RWPE1 (cell line): ENCODE measurements around the gene ASPG.

ENCODE experiments used
- CTCF ChIA-PET: fragments of 350-600 bp; sonication (Branson Sonifier 250); formaldehyde crosslinking; extraction: SDS; loops from one replicate; lab custom pipeline; 2021; lab: Yijun Ruan, JAX
- POLR2A ChIA-PET: fragments of 400-600 bp; formaldehyde crosslinking; extraction: SDS; loops from one replicate; lab custom pipeline; 2020; ENCODE audit warnings: antibody characterized with exemption; ENCODE audit not compliant: low non-redundant PET; lab: Yijun Ruan, JAX
- DNase-seq: peaks from one replicate; pipeline ENCODE4 v3.0.0; 2012; ENCODE audit warnings: low spot score
- H3K27ac ChIP-seq: fragments of 450-650 bp; 2 replicates; pipeline ENCODE4 v1.5.1; 2017
- TF ChIP-seq, protein P1 (sequence below): fragments of 450-650 bp; conservative IDR thresholded peaks from 2 replicates; pipeline ENCODE4 v1.5.1; 2017; ENCODE audit warnings: low read depth, mild to moderate bottlenecking

The ASPG gene

DNA sequence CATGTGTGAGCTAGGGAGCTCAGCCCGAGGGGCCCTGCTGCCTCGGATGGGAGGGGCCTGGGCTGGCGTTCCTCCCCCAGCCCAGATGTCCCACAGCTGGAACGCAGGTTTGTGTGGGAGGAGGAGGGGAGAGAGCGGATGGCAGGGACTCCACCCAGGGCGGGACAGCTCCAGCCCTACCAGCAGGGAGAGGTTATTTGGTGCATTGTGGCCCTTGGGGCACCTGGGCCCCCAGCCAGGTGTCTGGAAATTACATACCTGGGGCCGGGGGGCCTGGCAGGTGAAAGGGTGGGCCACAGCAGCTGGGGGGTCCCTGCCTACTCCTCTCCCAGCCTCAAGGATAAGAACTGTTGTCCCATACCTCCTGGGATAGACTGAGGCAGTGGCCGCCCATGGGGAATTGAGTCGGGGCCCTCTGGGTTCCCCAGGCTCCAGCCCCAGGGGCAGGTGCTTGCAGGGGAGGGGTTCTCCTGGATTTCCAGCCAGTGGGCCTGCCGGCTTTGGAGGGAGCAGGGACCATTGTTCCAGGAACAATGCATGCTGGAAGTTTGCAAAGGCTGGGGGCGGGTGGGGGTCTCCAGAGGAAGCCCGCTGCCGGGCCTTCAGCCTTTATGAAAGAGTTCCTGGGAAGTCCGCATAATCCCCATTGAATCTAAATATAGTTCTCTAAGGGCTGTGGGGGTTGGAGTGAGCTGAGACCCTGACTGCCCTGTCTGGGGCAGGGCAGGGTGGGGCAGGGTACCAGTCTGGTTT lies 54.1 kb downstream of the ASPG start:
- TF ChIP-seq, protein P1, sequence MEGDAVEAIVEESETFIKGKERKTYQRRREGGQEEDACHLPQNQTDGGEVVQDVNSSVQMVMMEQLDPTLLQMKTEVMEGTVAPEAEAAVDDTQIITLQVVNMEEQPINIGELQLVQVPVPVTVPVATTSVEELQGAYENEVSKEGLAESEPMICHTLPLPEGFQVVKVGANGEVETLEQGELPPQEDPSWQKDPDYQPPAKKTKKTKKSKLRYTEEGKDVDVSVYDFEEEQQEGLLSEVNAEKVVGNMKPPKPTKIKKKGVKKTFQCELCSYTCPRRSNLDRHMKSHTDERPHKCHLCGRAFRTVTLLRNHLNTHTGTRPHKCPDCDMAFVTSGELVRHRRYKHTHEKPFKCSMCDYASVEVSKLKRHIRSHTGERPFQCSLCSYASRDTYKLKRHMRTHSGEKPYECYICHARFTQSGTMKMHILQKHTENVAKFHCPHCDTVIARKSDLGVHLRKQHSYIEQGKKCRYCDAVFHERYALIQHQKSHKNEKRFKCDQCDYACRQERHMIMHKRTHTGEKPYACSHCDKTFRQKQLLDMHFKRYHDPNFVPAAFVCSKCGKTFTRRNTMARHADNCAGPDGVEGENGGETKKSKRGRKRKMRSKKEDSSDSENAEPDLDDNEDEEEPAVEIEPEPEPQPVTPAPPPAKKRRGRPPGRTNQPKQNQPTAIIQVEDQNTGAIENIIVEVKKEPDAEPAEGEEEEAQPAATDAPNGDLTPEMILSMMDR, result no peak
- no peak overlapping the region; the same call in 1 of the 2 replicates for H3K27ac ChIP-seq
- ChIA-PET CTCF (interaction anchor here (0.6 to 1.6 kb wide), 2 partner anchors 11 to 425 kb away, joined by 5 to 8 read pairs; no protein-coding TSS in a partner anchor), POLR2A (no interaction called here)
- no peak for DNase-seq

- POLR2A ChIA-PET, result no interaction called here
- no peak for DNase-seq
- H3K27ac ChIP-seq, result no peak overlapping the region; the same call in 1 of the 2 replicates
- TF ChIP-seq, protein P1, result no peak
- CTCF ChIA-PET, result interaction anchor here (0.6 to 1.6 kb wide), 2 partner anchors 10 to 424 kb away, joined by 5 to 8 read pairs; no protein-coding TSS in a partner anchor
These were observed 54.6 kb downstream of the ASPG start for GRCh38 chr14:104140213-104140462.

GRCh38 chr14:104140463-104141331 lies 55.2 kb downstream of the ASPG start:
- CTCF ChIA-PET, result interaction anchor here (0.6 to 1.6 kb wide), 2 partner anchors 177 to 424 kb away, joined by 3 to 8 read pairs; no protein-coding TSS in a partner anchor
- DNase-seq, result no peak
- TF ChIP-seq, protein P1, result no peak
- no peak overlapping the region; the same call in 1 of the 2 replicates for H3K27ac ChIP-seq
- POLR2A ChIA-PET, result no interaction called here

DNA sequence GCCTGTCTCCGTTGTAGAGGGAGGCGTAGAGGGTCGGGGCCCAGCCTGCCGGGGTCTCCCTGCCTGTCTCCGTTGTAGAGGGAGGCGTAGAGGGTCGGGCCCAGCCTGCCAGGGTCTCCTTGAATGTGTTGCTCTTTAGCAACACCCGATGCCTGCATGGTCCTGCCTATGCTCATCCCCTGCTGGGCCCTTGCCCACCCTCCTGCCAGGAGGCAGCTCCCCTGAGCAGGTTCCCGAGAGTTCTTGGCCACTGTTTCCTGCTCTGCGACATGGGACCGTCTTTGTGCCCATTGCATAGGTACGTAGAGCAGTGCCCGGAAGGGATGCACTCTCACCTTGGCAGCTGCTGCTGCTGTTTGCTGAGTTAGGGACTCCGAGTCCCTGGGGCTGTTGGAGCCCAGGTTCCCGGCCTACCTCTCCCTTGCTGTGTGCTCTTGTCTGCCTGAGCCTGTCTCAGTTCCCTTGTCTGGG lies 56.2 kb downstream of the ASPG start:
- DNase-seq, result no peak
- no peak overlapping the region for H3K27ac ChIP-seq
- TF ChIP-seq, protein P1, result no peak
- ChIA-PET POLR2A (no interaction called here), CTCF (no interaction called here)

GRCh38 chr14:104142136-104142945 lies 56.8 kb downstream of the ASPG start:
- H3K27ac ChIP-seq, result no peak overlapping the region
- TF ChIP-seq, protein P1, result no peak
- DNase-seq, result no peak
- ChIA-PET POLR2A (no interaction called here), CTCF (interaction anchor here (0.5 to 1.1 kb wide), 4 partner anchors 80 to 788 kb away, joined by 3 to 8 read pairs (median 4); no protein-coding TSS in a partner anchor)
